ENCODE results near the gene CLEC2B. TPM values are rescaled to one million over a fixed set of nuclear protein-coding genes. Genes with fewer than 3 reads are reported as not detected.

CLEC2B gene
- total and polyA plus RNA-seq, 2 donors (not counting 1 experiment from before 2014, with no cell fraction given): 9.7 to 15.7 TPM

GRCh38 chr12:9809866-9810265, 59.3 kb downstream of the CLEC2B start:
- TF ChIP-seq EZH2 (IDR thresholded peaks at IDR 0.05; ENCODE audit: low read length, missing control alignments) (no peak), CTCF (conservative IDR thresholded peaks at IDR 0.05 in 1 of 2, IDR thresholded peaks at IDR 0.05 in 1 of 2; ENCODE audit: low read depth in 1 of 2, low read length in 2 of 2) (no peak)
- Histone ChIP-seq H3K9me3 (ENCODE audit: control insufficient read depth, insufficient read depth, low read depth, low read length) (no peaks in the 10 kb centered on the region), H3K79me2 (ENCODE audit: control insufficient read depth, insufficient read depth, low read length) (no peaks in the 10 kb centered on the region), H3K4me2 (ENCODE audit: extremely low read depth, insufficient read depth, low read length) (no peak overlapping the region), H3K4me1 (ENCODE audit: control insufficient read depth, extremely low read depth, insufficient read depth, low read length) (no peaks in the 10 kb centered on the region), H2AFZ (ENCODE audit: low read length) (no peak overlapping the region), H4K20me1 (ENCODE audit: control insufficient read depth, extremely low read depth, insufficient read depth, low read length) (no peaks in the 10 kb centered on the region), H3K9ac (ENCODE audit: insufficient read depth, low read length) (no peak overlapping the region), H3K4me3 (replicated peaks in 1 of 4; ENCODE audit: control extremely low read depth in 1 of 4, insufficient read depth in 1 of 4, low read depth in 3 of 4, low read length in 4 of 4) (no peak overlapping the region), H3K27ac (ENCODE audit: insufficient read depth, low read length) (no peak overlapping the region), H3K27me3 (ENCODE audit: control insufficient read depth, insufficient read depth, low read length) (no peaks in the 10 kb centered on the region), H3K36me3 (ENCODE audit: control insufficient read depth, insufficient read depth, low read length) (no peaks in the 10 kb centered on the region)
- no peak for DNase-seq (ENCODE audit: low read depth in 2 of 2)

GRCh38 chr12:9809338-9809737, 59.8 kb downstream of the CLEC2B start:
- Histone ChIP-seq H3K79me2 (ENCODE audit: control insufficient read depth, insufficient read depth, low read length) (no peaks in the 10 kb centered on the region), H3K4me1 (ENCODE audit: control insufficient read depth, extremely low read depth, insufficient read depth, low read length) (no peaks in the 10 kb centered on the region), H3K4me3 (replicated peaks in 1 of 4; ENCODE audit: control extremely low read depth in 1 of 4, insufficient read depth in 1 of 4, low read depth in 3 of 4, low read length in 4 of 4) (no peak overlapping the region), H3K4me2 (ENCODE audit: extremely low read depth, insufficient read depth, low read length) (no peak overlapping the region), H4K20me1 (ENCODE audit: control insufficient read depth, extremely low read depth, insufficient read depth, low read length) (no peaks in the 10 kb centered on the region), H3K27me3 (ENCODE audit: control insufficient read depth, insufficient read depth, low read length) (no peaks in the 10 kb centered on the region), H3K9ac (ENCODE audit: insufficient read depth, low read length) (no peak overlapping the region), H3K27ac (ENCODE audit: insufficient read depth, low read length) (no peak overlapping the region), H2AFZ (ENCODE audit: low read length) (no peak overlapping the region), H3K9me3 (ENCODE audit: control insufficient read depth, insufficient read depth, low read depth, low read length) (no peaks in the 10 kb centered on the region), H3K36me3 (ENCODE audit: control insufficient read depth, insufficient read depth, low read length) (no peaks in the 10 kb centered on the region)
- no peak for DNase-seq (ENCODE audit: low read depth in 2 of 2)
- no peak for TF ChIP-seq CTCF (conservative IDR thresholded peaks at IDR 0.05 in 1 of 2, IDR thresholded peaks at IDR 0.05 in 1 of 2; ENCODE audit: low read depth in 1 of 2, low read length in 2 of 2)
- no peak for TF ChIP-seq EZH2 (IDR thresholded peaks at IDR 0.05; ENCODE audit: low read length, missing control alignments)

DNA sequence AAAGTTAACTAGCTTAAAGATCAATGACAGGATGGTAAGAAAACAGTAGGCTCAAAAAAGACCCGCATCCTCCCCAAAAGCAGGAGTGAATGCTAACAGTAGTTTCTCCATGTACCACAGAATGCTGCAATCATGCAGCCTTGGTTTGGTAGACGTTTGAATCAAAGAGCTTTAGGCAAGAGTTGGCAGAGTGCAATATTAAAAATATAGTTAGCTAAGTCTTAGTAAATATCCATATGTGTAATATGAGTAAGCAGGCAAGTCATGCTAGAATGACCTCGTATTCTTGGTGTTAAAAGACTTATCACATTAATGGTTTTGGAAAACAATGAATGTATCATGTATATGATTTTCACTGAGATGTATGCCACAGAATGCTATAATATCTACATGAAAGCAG, 60.6 kb downstream of the CLEC2B start:
- no peak for DNase-seq (ENCODE audit: low read depth in 2 of 2)
- Histone ChIP-seq H3K27me3 (ENCODE audit: control insufficient read depth, insufficient read depth, low read length) (no peaks in the 10 kb centered on the region), H3K27ac (ENCODE audit: insufficient read depth, low read length) (no peak overlapping the region), H3K9ac (ENCODE audit: insufficient read depth, low read length) (no peak overlapping the region), H3K4me3 (replicated peaks in 1 of 4; ENCODE audit: control extremely low read depth in 1 of 4, insufficient read depth in 1 of 4, low read depth in 3 of 4, low read length in 4 of 4) (no peak overlapping the region), H3K9me3 (ENCODE audit: control insufficient read depth, insufficient read depth, low read depth, low read length) (no peaks in the 10 kb centered on the region), H3K4me1 (ENCODE audit: control insufficient read depth, extremely low read depth, insufficient read depth, low read length) (no peaks in the 10 kb centered on the region), H3K4me2 (ENCODE audit: extremely low read depth, insufficient read depth, low read length) (no peak overlapping the region), H3K36me3 (ENCODE audit: control insufficient read depth, insufficient read depth, low read length) (no peaks in the 10 kb centered on the region), H3K79me2 (ENCODE audit: control insufficient read depth, insufficient read depth, low read length) (no peaks in the 10 kb centered on the region), H4K20me1 (ENCODE audit: control insufficient read depth, extremely low read depth, insufficient read depth, low read length) (no peaks in the 10 kb centered on the region), H2AFZ (ENCODE audit: low read length) (no peak overlapping the region)
- no peak for TF ChIP-seq EZH2 (IDR thresholded peaks at IDR 0.05; ENCODE audit: low read length, missing control alignments)
- no peak for TF ChIP-seq CTCF (conservative IDR thresholded peaks at IDR 0.05 in 1 of 2, IDR thresholded peaks at IDR 0.05 in 1 of 2; ENCODE audit: low read depth in 1 of 2, low read length in 2 of 2)

Data from fibroblast of lung (primary cell).